NCI-H2196 treated with DMSO at 0.1 percent for 48 hours (cell line): ENCODE data around the gene BRME1.
"Not testable (repeated sequence)": the region's sequence is repeated elsewhere in the genome, so short reads cannot be mapped to it uniquely, and the experiment has no call there.

Source experiments
- DNase-seq: peaks from one replicate; lab custom pipeline; 2025; ENCODE audit not compliant: unreplicated experiment; lab: John Stamatoyannopoulos, UW

Gene BRME1

DNA sequence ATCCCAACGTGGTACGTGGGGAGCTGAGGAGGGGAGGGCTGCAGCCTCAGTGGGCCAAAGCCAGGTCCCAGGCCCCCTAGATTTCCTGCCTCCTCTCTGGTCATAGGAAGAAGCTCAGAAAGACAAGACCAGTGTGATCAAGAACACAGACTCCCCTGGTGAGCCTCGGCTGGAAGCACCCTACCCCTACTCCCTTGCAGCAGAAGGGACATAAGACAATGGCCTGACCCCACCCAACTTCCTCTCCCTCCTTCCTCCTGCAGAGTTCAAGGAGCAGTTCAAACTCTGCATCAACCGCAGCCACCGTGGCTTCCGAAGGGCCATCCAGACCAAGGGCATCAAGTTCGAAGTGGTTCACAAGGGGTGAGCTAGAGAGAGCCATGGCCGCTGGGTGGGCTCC, 20.8 kb upstream of the BRME1 start:
- DNase-seq = no peak

DNA sequence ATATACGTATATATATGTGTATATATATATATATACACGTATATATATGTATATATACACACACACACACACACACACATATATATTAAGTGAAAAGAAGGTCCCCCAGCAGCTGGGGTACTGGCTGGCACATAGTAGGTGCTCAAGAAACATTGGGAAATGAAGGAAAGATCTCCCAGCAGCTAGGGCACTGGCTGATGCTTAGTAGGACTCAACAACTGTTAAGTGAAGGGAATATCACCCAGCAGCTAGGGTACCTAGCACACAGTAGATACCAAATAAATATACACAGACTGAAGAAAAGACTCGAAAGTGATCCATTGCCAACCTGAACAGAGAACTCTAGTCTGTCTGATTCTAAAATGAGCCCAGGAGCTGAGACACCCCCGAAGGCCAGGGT, 20.1 kb upstream of the BRME1 start:
- no peak for DNase-seq

DNA sequence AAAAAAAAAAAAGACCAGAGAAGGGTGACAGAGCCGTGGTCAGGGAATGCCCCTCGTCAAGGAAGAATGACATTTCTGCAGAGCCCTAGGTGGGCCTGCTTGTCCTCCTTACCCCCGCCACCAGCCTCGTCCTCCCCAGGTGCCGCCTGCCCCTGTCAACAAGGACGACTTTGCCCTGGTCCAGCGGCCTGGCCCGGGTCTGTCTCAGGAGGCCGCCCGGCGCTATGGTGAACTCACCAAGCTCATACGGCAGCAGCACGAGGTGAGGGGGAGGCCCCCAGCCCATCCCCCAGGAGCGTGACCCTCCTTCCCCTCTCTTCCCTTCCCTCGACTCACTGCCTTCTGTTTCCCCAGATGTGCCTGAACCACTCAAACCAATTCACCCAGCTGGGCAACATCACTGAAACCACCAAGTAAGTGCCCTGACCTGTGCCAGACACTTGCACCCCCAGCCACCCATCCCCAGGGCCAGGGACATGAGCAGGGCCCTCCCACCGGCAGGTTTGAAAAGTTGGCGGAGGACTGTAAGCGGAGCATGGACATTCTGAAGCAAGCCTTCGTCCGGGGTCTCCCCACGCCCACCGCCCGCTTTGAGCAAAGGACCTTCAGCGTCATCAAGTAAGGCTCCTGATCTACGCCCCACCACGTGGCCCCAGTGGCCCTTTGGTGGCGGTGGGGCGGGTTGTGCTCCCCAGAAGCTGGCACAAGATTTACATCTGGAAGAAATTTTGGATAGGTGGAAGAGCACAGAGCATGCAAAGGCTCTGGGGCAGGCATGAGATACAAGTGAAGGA, 17.5 kb upstream of the BRME1 start:
- no peak for DNase-seq

- not testable (repeated sequence) for DNase-seq
Observed at GRCh38 chr19:13922118-13922517, 16.2 kb upstream of the BRME1 start.

DNA sequence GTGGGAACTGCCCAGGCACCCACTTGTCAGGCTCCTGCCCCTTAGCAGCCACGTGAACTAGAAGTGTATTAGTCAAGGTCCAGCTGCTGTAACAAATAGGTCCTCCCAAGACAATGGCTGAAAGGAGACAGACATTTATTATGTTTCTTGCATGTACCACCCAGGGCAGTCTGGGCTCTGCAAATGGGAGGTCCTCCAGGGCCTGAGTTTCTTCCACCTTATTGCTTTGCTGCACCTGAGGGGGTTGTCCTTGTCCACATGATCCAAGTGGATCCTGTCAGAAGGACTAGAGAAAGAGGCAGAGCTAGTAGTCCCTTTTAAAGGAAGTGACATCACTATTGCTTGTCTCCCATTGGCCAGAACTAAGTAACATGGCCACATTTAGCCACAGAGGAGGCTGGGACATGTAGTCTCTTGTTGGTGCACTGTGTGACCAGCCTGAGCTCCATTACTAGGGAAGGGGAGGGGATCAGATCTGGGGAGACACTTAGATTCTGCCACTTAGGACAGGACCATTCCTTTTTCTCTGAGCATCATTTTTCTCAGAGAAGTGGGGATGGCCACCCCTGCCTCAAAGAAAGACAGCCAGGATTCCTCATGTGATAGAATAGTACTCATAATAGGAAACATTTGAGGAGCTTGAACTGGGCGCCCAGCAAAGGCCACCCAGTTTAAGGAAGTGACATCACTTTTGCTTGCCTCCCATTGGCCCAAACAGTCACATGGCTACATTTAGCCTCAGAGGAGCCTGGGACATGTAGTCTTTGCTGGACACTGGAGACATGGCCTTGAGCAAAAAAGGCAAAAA, 15.2 kb upstream of the BRME1 start:
- DNase-seq = peak; percentile 24

DNA sequence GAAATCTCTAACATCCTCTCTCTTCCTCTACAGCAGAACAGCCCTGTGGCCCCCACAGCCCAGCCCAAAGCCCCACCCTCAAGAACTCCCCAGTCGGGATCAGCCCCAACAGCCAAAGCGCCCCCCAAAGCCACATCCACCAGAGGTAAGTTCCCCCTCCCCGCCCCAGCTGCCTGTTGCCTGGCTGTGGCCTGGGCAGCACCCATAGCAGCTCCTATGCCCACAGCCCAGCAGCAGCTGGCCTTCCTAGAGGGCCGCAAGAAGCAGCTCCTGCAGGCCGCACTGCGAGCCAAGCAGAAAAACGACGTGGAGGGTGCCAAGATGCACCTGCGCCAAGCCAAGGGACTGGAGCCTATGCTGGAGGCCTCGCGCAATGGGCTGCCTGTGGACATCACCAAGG, 14.6 kb upstream of the BRME1 start:
- no peak for DNase-seq

DNA sequence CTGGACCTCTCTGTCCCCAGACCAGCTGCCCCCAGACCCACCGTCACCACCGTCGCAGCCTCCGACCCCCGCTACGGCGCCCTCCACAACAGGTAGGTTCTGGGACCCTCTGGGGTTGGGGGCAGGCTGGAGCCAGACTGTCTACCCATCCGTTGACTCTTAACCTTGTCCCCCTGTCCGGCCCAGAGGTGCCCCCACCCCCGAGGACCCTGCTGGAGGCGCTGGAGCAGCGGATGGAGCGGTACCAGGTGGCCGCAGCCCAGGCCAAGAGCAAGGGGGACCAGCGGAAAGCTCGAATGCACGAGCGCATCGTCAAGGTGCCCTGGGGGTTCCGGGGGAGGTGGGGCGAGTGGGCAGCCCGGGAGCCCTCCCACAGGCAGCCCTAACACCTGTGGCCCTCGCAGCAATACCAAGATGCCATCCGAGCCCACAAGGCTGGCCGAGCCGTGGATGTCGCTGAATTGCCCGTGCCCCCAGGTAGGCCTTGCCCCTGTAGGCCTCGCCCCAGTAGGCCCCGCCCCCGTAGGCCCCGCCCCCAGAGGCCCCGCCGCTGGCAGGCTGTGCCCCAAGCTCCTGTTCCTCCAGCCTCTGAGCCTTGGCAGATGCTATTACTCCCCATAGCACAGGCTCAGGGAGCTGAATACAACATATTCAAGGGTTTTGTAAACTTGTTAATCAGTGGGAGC, 13.0 kb upstream of the BRME1 start:
- DNase-seq = no peak

DNA sequence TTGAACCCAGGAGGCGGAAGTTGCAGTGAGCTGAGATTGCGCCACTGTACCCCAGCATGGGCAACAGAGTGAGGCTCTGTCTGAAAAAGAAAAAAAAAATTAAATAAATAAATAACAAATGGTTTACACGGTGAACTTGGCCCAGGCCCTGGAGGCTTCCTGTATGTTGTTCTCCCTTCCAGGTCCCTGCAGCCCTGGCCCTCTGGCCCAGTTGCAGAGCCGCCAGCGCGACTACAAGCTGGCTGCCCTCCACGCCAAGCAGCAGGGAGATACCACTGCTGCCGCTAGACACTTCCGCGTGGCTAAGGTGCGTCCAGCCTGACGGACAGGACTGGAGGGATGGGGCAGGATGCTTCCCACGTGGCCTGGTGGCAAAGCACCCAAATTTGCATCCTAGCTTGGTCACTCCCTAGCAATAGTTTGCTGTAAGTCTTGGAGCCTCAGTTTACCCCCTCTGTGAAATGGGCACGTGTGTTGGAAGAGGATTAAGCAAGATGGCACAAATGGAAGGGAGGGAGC, 12.0 kb upstream of the BRME1 start:
- no peak for DNase-seq

DNA sequence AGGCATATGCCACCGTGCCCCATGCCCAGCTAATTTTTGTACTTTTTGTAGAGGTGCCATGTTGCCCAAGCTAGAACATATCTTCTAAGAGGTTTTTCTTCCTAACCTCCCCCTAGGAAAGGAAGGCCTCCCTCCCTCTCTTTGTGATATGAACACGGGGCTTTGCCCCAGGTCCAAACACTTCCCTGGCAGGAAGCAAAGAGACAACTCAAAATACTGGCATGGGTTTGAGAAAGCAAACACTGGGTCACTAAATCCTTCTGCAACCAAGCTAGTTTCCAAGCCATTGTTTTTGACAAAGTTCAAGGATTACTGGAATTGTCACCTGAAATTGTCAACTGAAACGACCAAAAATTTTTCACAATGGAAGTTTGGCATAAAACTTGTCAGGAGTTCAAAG, 8.9 kb upstream of the BRME1 start:
- DNase-seq = no peak

DNA sequence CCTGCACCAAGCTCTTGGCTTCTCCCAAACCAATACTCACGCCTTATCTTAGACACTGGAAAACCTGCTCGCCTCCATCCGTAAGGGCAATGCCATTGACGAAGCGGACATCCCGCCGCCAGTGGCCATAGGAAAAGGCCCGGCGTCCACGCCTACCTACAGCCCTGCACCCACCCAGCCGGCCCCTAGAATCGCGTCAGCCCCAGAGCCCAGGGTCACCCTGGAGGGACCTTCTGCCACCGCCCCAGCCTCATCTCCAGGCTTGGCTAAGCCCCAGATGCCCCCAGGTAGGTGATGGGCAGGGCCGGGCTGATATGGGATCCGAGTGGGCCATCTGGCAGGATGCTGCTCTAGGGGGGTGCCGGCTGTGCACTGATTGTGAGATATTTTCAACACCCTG, 7.4 kb upstream of the BRME1 start:
- DNase-seq = no peak

GRCh38 chr19:13909430-13909829, 3.5 kb upstream of the BRME1 start:
- DNase-seq = no peak

GRCh38 chr19:13908674-13909073, 2.8 kb upstream of the BRME1 start:
- no peak for DNase-seq

- DNase-seq = no peak
Observed at GRCh38 chr19:13906910-13907309, 993 bp upstream of the BRME1 start.

GRCh38 chr19:13906521-13906904, 596 bp upstream of the BRME1 start:
- DNase-seq = no peak

- DNase-seq = no peak
Observed at GRCh38 chr19:13902993-13903555, 2.8 kb downstream of the BRME1 start.

GRCh38 chr19:13899912-13900584, 5.9 kb downstream of the BRME1 start:
- DNase-seq = no peak

DNA sequence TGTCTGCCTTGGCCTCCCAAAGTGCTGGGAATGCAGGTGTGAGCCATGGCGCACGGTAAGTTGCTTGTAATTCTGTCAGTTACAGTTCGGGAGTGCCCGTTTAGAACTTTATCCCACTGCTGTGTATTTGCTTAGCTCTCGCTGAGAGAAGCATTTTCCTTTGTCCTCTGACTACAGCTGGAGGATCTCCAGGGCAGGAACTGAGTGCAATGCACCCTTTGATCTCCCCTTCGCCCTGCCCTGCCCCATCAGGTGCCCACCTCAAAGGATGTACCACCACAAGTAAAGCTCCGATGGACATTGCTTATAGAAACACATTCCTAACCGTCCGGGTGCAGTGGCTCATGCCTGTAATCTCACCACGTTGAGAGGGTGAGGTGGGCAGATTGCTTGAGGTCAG, 6.5 kb downstream of the BRME1 start:
- DNase-seq = peak; percentile 23

- DNase-seq = no peak
Observed at GRCh38 chr19:13896227-13896626, 9.7 kb downstream of the BRME1 start.

DNA sequence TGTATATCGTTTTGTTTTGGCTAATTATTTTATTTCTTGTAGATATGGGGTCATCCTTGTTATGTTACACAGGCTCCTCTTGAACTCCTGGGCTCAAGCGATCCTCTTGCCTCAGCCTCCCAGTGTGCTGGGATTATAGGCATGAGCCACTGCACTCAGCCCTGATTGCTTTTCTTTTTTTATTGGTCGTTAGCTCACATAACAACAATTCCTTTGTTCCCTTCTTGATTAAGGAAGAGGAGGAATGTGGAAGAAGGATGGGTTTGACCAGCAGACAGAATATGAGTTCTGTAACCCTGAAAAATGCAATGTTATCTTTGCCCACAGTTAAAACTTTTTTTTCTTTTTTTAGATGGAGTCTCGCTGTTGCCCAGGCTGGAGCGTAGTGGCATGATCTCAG, 11.4 kb downstream of the BRME1 start:
- DNase-seq = no peak

GRCh38 chr19:13892870-13893269, 13.0 kb downstream of the BRME1 start:
- DNase-seq = no peak

DNA sequence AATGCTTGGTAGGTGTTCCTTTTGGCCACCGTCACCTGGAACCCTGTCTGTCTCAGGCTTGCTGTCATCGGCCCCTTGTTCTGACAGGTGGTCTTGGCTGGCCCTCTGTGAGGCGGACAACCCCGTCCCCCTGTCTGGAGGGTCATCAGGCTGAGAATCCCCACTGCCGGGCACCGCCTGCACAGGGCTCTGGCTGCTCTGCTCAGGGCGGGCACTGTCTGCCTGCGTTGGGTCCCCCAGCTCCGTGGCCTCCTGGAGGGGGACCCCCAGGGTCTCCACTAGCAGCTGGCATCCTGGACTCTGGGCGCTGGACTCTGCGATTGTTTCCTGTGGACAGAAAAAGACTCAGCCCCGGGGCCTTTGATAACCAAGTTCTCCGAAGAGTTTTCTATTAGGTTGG, 15.8 kb downstream of the BRME1 start:
- DNase-seq = no peak
